ENCODE measurements around the gene ZNF211.
A peak's percentile ranks its signal among the peaks of the same experiment; 100 is the strongest.

The ZNF211 gene

DNA sequence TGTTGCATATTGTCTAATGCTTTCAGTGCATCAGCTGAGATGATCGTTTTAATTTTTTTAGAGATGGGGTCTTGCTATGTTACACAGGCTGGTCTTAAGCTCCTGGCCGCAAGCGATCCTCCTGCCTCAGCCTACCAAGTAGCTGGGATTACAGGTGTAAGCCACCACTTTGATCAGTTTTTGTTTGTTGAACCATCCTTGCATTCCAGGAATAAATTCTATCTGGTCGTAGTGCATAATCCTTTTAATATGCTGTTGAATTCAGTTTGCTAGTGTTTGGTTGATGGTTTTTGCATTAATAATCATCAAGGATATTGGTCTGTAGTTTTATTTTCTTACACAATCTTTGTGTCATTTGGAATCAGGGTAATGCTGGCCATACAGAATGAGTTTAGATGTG lies 4.4 kb downstream of the ZNF211 start:
- TF ChIP-seq POLR2A (IDR thresholded peaks at IDR 0.05; ENCODE audit: low read length) (no peak), GATA1 (IDR thresholded peaks at IDR 0.05; ENCODE audit: low read depth, low read length) (no peak)
- DNase-seq: peak; percentile 24 to 28

DNA sequence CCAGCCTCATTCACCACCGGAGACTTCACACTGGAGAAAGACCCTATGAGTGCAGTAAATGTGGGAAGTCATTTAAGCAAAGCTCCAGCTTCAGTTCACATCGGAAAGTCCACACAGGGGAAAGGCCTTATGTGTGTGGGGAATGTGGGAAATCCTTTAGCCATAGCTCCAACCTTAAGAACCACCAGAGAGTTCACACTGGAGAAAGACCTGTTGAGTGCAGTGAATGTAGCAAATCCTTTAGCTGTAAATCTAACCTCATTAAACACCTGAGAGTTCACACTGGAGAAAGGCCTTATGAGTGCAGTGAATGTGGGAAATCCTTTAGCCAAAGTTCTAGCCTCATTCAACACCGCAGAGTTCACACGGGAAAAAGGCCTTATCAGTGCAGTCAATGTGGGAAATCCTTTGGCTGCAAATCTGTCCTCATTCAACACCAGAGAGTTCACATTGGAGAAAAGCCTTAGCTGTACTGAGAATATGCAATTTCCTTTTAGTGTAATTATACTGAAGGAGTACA lies 8.8 kb downstream of the ZNF211 start:
- DNase-seq: peak in 1 of 2 experiments; percentile 33
- TF ChIP-seq POLR2A (IDR thresholded peaks at IDR 0.05; ENCODE audit: low read length) (no peak), GATA1 (IDR thresholded peaks at IDR 0.05; ENCODE audit: low read depth, low read length) (no peak)

DNA sequence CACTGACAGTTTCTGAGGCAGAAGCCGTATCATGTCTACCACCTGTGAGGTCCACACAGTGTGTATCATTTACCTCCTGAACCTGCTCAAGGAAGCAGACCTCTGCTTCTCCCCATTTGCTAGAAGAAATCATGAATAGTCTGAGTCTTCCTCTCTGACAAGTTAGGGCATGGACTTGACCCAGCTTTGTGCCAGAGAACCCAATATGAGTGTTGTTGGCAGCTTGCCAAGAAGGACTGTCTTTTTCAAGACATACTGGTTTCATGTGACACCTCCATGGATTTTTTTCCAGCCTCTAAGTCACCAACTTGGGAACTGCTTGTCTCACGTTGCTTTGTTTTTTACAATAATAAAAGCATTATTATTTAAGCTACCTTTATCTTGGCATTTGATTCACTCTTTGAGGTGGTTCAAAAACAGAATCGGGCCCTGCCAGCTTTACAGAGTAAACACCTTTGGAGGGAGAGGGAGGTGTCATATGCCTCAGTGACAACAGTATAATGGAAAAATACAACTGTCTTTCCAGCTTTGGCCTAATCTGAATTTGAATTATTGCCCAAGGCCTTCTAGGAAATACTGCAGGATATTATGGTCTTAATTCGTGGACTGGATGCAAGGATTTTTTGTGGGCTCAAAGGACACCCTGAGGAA lies 9.6 kb downstream of the ZNF211 start:
- peak; percentile 34 to 35 for DNase-seq
- no peak for TF ChIP-seq POLR2A (IDR thresholded peaks at IDR 0.05; ENCODE audit: low read length)
- no peak for TF ChIP-seq GATA1 (IDR thresholded peaks at IDR 0.05; ENCODE audit: low read depth, low read length)

DNA sequence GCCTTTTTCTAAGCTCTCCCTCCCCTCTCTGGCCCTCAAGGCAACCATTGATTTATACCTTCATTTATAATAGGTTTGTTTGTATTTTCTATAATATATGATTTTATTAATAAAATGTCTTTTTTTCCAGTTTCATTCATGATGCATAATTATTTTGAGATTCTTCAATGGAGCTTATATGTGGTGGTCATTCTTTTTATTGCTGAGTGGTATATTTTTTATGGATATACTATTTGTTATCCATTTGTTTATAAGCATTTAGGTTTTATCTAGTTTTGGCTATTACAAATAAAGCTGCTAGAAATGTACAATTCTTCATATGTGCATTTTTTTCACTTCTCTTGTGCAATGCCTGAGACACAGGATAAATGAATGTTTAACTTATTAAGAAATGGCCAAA lies 10.8 kb downstream of the ZNF211 start:
- TF ChIP-seq POLR2A (IDR thresholded peaks at IDR 0.05; ENCODE audit: low read length) (no peak), GATA1 (IDR thresholded peaks at IDR 0.05; ENCODE audit: low read depth, low read length) (no peak)
- DNase-seq: no peak

DNA sequence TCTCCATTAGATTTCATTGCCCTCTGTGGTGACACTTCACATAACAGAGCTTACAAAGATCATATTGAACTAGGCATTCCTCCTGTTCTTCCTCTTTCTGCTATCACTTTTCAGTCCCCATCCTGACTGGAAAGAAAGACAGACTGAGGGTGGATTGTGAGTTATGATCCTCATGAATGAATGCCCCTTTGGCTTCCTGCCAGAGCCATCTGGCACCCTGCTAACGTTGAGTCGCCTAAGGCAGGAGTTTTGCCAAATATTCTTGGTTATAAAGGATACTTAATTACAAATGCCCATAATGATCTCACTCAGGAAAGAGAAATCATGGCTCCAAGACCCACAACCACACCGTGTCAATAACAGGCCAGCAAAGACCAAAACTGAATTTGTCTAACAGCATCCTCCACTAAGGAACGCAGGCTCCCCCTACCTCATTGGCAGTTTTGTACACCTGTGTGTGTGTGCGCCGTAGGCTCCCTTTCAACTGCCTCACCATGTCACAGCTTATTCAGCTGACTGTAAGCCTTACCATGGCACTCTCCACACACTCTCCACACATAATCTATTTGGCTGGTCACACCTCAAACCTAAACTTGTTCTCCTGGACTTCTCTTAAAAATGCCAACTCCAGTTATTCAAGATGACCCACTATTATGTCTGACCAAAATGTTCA lies 15.5 kb downstream of the ZNF211 start:
- no peak for DNase-seq
- TF ChIP-seq POLR2A (IDR thresholded peaks at IDR 0.05; ENCODE audit: low read length) (no peak), GATA1 (IDR thresholded peaks at IDR 0.05; ENCODE audit: low read depth, low read length) (no peak)

DNA sequence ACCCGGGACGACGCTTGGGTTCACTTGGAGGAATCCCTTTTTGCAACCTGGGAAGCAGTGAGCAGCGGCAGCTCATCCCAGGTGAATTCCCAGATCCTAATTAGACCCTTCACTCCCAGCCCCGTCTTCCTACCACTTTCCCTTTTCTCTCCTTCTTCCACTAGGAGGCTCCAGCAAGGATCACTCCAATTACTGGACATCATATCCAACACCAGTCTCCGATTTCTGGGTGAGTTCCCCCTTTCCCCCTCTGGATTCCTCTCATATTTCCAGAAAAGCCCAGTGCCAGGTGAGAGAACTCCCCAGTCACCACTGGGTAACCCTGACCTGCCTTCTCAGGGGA lies 18.7 kb downstream of the ZNF211 start:
- DNase-seq: no peak
- TF ChIP-seq POLR2A (IDR thresholded peaks at IDR 0.05; ENCODE audit: low read length): no peak
- TF ChIP-seq GATA1 (IDR thresholded peaks at IDR 0.05; ENCODE audit: low read depth, low read length): no peak

DNA sequence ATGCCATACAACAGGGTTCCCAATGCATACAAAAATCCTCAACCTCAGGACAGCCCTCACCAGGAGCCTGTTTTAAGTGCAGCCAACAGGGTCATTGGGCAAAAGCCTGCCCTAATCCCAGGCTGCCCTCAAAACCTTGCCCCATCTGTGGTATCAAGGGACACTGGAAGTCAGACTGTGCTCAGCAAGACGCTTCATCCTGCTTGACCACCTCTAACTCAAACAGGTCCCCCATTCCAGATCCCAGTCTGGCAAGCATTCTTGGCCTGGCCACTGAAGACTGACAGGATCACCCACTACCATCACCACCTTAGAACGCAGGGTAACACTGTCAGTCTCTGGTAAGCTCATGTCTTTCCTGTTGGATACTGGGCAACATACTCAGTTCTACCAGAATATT lies 20.7 kb downstream of the ZNF211 start:
- TF ChIP-seq POLR2A (IDR thresholded peaks at IDR 0.05; ENCODE audit: low read length) (no peak), GATA1 (IDR thresholded peaks at IDR 0.05; ENCODE audit: low read depth, low read length) (no peak)
- no peak for DNase-seq

DNA sequence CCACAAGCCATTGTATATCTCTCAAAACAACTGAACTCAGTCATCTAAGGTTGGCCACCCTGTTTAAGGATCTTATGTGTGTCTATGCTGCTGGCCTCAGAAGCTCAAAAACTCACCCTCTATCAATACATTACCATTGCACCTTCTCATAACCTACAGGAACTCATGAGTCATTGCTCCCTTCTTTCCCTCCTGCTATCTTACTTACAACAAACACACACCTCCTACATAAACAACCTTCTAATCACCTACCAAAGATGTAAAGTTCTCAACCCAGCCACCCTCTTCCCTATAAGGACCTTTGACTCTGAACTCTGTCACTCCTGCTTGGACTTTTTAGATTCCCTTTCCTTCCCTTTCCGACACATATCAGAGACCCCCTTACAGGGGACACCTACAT lies 22.5 kb downstream of the ZNF211 start:
- TF ChIP-seq POLR2A (IDR thresholded peaks at IDR 0.05; ENCODE audit: low read length) (no peak), GATA1 (IDR thresholded peaks at IDR 0.05; ENCODE audit: low read depth, low read length) (no peak)
- no peak for DNase-seq

DNA sequence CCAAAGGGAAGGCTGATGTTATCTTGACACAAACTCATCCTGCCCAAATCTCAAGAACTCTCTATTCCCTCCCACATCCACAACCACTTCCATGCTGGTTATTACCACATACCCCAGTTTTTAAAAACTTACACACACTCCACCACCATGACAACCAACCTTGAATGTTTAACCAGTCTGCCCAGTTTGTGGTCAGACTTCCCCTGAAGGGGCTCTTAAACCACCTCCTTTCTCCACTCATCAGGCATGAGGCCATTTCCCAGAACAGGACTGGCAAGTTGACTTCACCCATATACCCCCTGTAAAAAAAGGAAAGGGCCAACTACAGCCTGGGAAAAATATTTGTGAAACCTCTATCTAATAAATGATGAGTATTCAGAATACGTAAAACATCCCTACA lies 23.4 kb downstream of the ZNF211 start:
- TF ChIP-seq POLR2A (IDR thresholded peaks at IDR 0.05; ENCODE audit: low read length) (no peak), GATA1 (IDR thresholded peaks at IDR 0.05; ENCODE audit: low read depth, low read length) (no peak)

DNA sequence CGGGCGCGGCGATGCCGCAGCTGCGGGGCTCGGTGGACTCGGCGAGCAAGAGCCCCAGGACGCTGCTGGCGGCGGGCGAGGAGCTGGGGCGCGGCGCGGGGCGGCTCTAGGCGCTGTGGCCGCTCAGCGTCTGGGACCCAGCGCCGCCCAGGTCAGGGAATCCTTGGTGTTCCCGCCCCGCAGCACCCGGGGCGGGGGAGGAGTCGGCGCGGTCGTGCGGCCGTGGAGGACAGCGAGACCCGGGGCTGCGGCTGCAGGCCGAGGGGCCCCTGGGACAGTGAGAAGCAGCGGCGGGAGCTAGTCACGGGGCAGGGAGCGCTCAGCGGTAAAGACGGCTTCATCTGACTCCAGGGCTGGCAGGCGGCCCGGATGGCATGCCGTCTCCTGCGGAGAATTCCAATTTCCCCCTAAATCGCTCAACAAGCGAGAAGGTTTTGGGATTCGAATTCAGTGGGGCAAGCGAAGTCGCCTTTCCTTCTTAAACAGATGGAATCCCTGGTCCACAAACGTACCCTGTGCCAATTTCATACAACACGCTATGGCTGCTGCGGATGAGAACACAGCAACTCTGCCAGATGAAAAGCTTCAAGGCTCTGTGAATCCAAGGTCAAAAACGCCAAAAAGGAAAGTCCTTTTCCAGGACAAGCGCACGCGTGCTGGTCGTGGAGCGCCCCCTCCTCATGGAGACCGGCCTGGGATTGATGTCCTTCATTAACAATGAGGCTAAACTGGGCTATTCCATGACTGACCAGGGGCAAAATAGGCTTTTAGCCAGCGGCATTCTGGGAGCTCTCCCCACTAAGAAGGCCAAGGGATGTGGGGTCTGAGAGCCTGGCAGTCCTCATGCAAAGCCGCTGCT lies 31.5 kb downstream of the ZNF211 start:
- peak; percentile 48 to 55 for DNase-seq
- no peak for TF ChIP-seq POLR2A (IDR thresholded peaks at IDR 0.05; ENCODE audit: low read length)
- TF ChIP-seq GATA1 (IDR thresholded peaks at IDR 0.05; ENCODE audit: low read depth, low read length): no peak

More for the DNA sequence above, 23.4 kb downstream of the ZNF211 start:
- DNase-seq: no peak

DNA sequence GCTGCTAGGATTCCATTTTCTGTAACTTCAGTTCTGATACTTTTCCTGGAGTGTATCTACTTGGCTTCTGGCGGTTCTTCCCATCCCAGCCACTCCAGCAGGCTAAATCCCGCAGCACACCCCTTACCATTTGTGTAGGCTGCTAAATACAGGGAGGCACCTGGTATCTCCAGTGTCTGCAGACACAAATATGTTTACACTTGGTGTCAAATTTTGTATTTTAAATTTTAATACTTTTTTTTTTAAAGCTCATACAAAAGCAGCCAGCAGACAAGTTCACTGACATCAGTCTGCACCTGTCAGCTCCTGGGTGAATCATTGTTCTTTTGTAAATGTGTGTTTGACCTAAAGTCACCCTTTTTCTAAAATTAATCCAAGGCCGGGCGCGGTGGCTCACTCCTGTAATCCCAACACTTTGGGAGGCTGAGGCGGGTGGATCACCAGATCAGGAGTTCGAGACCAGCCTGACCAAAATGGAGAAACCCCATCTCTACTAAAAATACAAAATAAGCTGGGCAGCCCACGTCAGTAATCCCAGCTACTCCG lies 32.4 kb downstream of the ZNF211 start:
- TF ChIP-seq POLR2A (IDR thresholded peaks at IDR 0.05; ENCODE audit: low read length) (no peak), GATA1 (IDR thresholded peaks at IDR 0.05; ENCODE audit: low read depth, low read length) (no peak)
- no peak for DNase-seq

DNA sequence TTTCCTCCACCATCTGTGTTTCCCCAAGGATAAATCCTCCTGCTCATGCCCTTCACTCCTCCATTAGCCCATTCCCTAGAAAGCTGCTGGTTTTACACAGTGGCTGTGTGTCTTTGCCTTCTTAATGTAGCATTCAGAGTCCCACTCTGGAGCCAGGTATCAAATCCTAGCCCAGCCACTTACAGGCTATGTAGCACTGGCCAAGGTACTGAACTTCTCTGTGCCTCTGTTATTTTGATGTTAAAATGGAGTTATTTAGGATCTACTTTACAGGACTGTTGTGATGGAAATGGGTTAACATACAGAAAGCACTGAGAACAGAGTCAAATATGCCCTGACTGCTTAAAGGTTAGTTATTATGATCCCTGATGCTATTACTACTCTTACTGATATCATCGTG lies 34.3 kb downstream of the ZNF211 start:
- TF ChIP-seq POLR2A (IDR thresholded peaks at IDR 0.05; ENCODE audit: low read length) (no peak), GATA1 (IDR thresholded peaks at IDR 0.05; ENCODE audit: low read depth, low read length) (no peak)

DNA sequence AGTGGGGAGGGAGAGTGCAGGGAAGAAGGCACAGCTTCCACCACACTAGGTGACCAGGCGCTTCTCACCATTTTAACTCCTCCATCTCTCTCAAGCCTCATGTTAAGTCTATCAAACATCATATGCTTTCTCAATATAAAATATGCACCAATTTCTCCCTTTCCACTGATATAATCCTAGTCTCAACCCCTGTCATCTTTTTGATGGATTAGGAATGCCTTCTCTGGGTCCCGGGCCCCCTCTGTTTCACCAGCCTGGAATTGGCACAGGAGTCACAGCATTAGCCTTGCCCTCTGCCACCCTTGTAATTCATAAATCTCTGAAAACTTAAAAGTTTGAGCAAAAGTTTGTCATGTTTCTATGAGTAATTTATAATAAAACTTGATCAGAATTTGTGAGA lies 35.7 kb downstream of the ZNF211 start, which contains the start of gene ZSCAN4:
ZSCAN4 (plus strand) TSS at position 301 of the 400 bp plus-strand sequence. CDS start 7,211 bp downstream, outside the sequence.
- TF ChIP-seq GATA1 (IDR thresholded peaks at IDR 0.05; ENCODE audit: low read depth, low read length) (no peak), POLR2A (IDR thresholded peaks at IDR 0.05; ENCODE audit: low read length) (no peak)

More for the DNA sequence above, 34.3 kb downstream of the ZNF211 start:
- DNase-seq: no peak

More for the DNA sequence above, 35.7 kb downstream of the ZNF211 start, which contains the start of gene ZSCAN4:
- no peak for DNase-seq
